Astrocyte of the cerebellum (primary cell): ENCODE results near the gene TCF15.

ENCODE experiments used
- DNase-seq: peaks from one replicate; pipeline ENCODE4 v3.0.0-alpha.2; 2011; ENCODE audit warnings: low read depth
- H3K4me3 ChIP-seq: 2 replicates; pipeline ENCODE4 v1.5.1; 2011; ENCODE audit warnings: mild to moderate bottlenecking, low read depth, low read length, moderate library complexity
- CTCF ChIP-seq: IDR thresholded peaks from 2 replicates; pipeline ENCODE4 v1.5.1; 2012; ENCODE audit warnings: low read length, low read depth, moderate library complexity, mild to moderate bottlenecking; ENCODE audit errors: missing control alignments
- in situ Hi-C: cut with HindIII; loops from 2 replicates; pipeline ENCODE4 v1.10.0; 2017; ENCODE audit warnings: low sequenced_read_pairs

Gene TCF15

GRCh38 chr20:622161-622560, 12.1 kb upstream of the TCF15 start:
- TF ChIP-seq CTCF, result no peak
- no peak for DNase-seq
- no peak overlapping the region for H3K4me3 ChIP-seq
- in situ Hi-C loops, result no loop called here

- no peak for DNase-seq
- in situ Hi-C loops, result no loop called here
Measured at GRCh38 chr20:621125-621756, 11.1 kb upstream of the TCF15 start.

GRCh38 chr20:620246-620645, 10.1 kb upstream of the TCF15 start:
- H3K4me3 ChIP-seq, result no peak overlapping the region
- in situ Hi-C loops, result no loop called here
- DNase-seq, result no peak
- TF ChIP-seq CTCF, result no peak

More at GRCh38 chr20:621125-621756, 11.1 kb upstream of the TCF15 start:
- no peak overlapping the region for H3K4me3 ChIP-seq
- no peak for TF ChIP-seq CTCF

GRCh38 chr20:618980-619379, 8.9 kb upstream of the TCF15 start:
- in situ Hi-C loops, result no loop called here
- H3K4me3 ChIP-seq, result no peak overlapping the region
- DNase-seq, result no peak
- TF ChIP-seq CTCF, result no peak

GRCh38 chr20:617934-618690, 8.0 kb upstream of the TCF15 start:
- no peak overlapping the region for H3K4me3 ChIP-seq
- TF ChIP-seq CTCF, result no peak

GRCh38 chr20:615514-615913, 5.4 kb upstream of the TCF15 start:
- TF ChIP-seq CTCF, result no peak
- no peak for DNase-seq
- in situ Hi-C loops, result no loop called here
- H3K4me3 ChIP-seq, result no peak overlapping the region

More at GRCh38 chr20:617934-618690, 8.0 kb upstream of the TCF15 start:
- in situ Hi-C loops, result no loop called here
- DNase-seq, result no peak
